CD4-positive, alpha-beta T cell treated with Interleukin-1 beta for 1 hour (primary cell): Measurements from ENCODE around the gene CDC20.
A peak's percentile ranks its signal among the peaks of the same experiment; 100 is the strongest.

Source experiments
- DNase-seq, 2 donors: peaks; one replicate each; pipeline ENCODE4 v3.0.0-alpha.2; 2020 to 2022

The CDC20 gene

GRCh38 chr1:43358746-43359693 is at the start of gene CDC20:
CDC20 (plus strand) TSS chr1:43358981; CDS start chr1:43359216, 235 bp downstream.
- DNase-seq, result peak; percentile 95 to 97

GRCh38 chr1:43309405-43310025 is 49.3 kb upstream of the CDC20 start:
- DNase-seq, result no peak

GRCh38 chr1:43311521-43311920 is 47.3 kb upstream of the CDC20 start:
- DNase-seq, result no peak

- DNase-seq, result no peak
Observed at GRCh38 chr1:43312212-43312623, 46.6 kb upstream of the CDC20 start.

GRCh38 chr1:43312663-43313515 is 45.9 kb upstream of the CDC20 start:
- DNase-seq, result no peak

- DNase-seq, result no peak
Observed at GRCh38 chr1:43313771-43314170, 45.0 kb upstream of the CDC20 start.

GRCh38 chr1:43314233-43314632 is 44.5 kb upstream of the CDC20 start:
- no peak for DNase-seq

- DNase-seq, result no peak
Observed at GRCh38 chr1:43315481-43315880, 43.3 kb upstream of the CDC20 start.

- DNase-seq, result no peak
Observed at GRCh38 chr1:43315963-43316737, 42.6 kb upstream of the CDC20 start.

GRCh38 chr1:43316738-43317520 is 41.9 kb upstream of the CDC20 start:
- DNase-seq, result no peak

GRCh38 chr1:43317817-43318471 is 40.8 kb upstream of the CDC20 start:
- DNase-seq, result no peak

GRCh38 chr1:43318831-43319230 is 40.0 kb upstream of the CDC20 start:
- no peak for DNase-seq

GRCh38 chr1:43319288-43319687 is 39.5 kb upstream of the CDC20 start:
- DNase-seq, result no peak

GRCh38 chr1:43319766-43320165 is 39.0 kb upstream of the CDC20 start:
- no peak for DNase-seq

GRCh38 chr1:43321331-43321891 is 37.4 kb upstream of the CDC20 start:
- DNase-seq, result no peak

GRCh38 chr1:43322506-43322905 is 36.3 kb upstream of the CDC20 start:
- no peak for DNase-seq

GRCh38 chr1:43324810-43325209 is 34.0 kb upstream of the CDC20 start:
- no peak for DNase-seq

GRCh38 chr1:43325381-43325780 is 33.4 kb upstream of the CDC20 start:
- DNase-seq, result no peak

- no peak for DNase-seq
Observed at GRCh38 chr1:43327549-43328292, 31.1 kb upstream of the CDC20 start.
